Nephron (organoid): ENCODE results near the gene CLEC4G.

Experiments
- H3K27ac Mint-ChIP-seq, 3 experiments: 2 replicates each; pipeline ENCODE4 v1.8.0; 2020; ENCODE audit warnings: mixed read lengths in 3 of 3, mild to moderate bottlenecking in 2 of 3, moderate library complexity in 1 of 3
- H3K27me3 Mint-ChIP-seq: 2 replicates; pipeline ENCODE4 v1.8.0; 2021; ENCODE audit warnings: low read depth, mild to moderate bottlenecking, moderate library complexity, mixed read lengths
- H3K36me3 Mint-ChIP-seq: 2 replicates; pipeline ENCODE4 v1.8.0; 2020; ENCODE audit warnings: low read depth, mixed read lengths
- H3K4me1 Mint-ChIP-seq: 2 replicates; pipeline ENCODE4 v1.8.0; 2020; ENCODE audit warnings: mixed read lengths
- H3K4me3 Mint-ChIP-seq, 3 experiments: 2 replicates each; pipeline ENCODE4 v1.8.0; 2020; ENCODE audit warnings: mild to moderate bottlenecking in 3 of 3, mixed read lengths in 3 of 3, moderate library complexity in 2 of 3
- H3K9me3 Mint-ChIP-seq: 2 replicates; pipeline ENCODE4 v1.8.0; 2020; ENCODE audit warnings: mixed read lengths
- TF ChIP-seq, protein P1 (sequence below), 3 experiments: fragments of 200-600 bp; sonication (generic); IDR thresholded peaks; one replicate each; pipeline ENCODE4 v1.5.0; 2021; ENCODE audit warnings: antibody characterized with exemption in 3 of 3; ENCODE audit not compliant: unreplicated experiment in 3 of 3

CLEC4G gene

DNA sequence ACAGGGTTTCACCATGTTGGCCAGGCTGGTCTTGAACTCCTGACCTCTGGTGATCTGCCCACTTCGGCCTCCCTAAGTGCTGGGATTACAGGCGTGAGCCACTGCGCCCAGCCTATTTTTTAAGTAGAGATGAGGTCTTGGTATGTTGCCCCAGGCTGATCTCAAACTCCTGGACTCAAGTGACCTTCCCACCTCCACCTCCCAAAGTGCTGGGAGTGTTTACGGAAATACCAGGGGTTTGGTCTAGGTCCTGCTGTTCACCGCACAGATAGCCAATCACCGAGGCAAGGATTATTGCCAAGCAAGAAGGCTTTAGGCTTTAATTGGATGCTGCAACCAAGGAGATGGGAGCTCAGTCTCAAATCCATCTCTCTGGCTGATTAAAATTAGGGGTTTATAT, 11.6 kb downstream of the CLEC4G start:
- Mint-ChIP-seq H3K27ac (no peak overlapping the region), H3K9me3 (peaks cover 6% of the 10 kb centered on the region), H3K4me3 (no peak overlapping the region), H3K4me1 (no peaks in the 10 kb centered on the region), H3K36me3 (no peaks in the 10 kb centered on the region), H3K27me3 (peaks cover 30% of the 10 kb centered on the region)
- TF ChIP-seq, protein P1, sequence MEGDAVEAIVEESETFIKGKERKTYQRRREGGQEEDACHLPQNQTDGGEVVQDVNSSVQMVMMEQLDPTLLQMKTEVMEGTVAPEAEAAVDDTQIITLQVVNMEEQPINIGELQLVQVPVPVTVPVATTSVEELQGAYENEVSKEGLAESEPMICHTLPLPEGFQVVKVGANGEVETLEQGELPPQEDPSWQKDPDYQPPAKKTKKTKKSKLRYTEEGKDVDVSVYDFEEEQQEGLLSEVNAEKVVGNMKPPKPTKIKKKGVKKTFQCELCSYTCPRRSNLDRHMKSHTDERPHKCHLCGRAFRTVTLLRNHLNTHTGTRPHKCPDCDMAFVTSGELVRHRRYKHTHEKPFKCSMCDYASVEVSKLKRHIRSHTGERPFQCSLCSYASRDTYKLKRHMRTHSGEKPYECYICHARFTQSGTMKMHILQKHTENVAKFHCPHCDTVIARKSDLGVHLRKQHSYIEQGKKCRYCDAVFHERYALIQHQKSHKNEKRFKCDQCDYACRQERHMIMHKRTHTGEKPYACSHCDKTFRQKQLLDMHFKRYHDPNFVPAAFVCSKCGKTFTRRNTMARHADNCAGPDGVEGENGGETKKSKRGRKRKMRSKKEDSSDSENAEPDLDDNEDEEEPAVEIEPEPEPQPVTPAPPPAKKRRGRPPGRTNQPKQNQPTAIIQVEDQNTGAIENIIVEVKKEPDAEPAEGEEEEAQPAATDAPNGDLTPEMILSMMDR (IDR thresholded peaks at IDR 0.05; ENCODE audit: unreplicated experiment in 3 of 3), result no peak

DNA sequence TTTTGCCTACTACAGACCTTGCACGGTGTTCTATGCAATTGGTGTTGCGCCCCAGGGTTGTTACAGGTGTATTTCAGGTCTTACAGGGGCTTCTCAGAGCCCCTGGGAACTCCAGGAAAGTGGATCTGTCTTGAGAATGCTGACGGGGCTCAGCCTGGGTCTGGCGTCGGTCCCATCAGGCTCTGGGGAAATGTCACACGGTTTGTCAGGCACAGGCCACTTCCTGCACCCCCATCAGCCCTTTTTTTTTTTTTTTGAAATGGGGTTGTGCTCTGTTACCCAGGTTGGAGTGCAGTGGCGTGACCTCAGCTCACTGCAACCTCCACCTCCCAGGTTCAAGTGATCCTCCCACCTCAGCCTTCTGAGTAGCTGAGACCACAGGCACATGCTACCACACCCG, 13.2 kb downstream of the CLEC4G start:
- no peak overlapping the region for H3K4me3 Mint-ChIP-seq
- H3K36me3 Mint-ChIP-seq, result no peaks in the 10 kb centered on the region
- peaks cover 17% of the 10 kb centered on the region for H3K27me3 Mint-ChIP-seq
- TF ChIP-seq, protein P1 (IDR thresholded peaks at IDR 0.05; ENCODE audit: unreplicated experiment in 3 of 3), result no peak
- H3K9me3 Mint-ChIP-seq, result peaks cover 6% of the 10 kb centered on the region
- H3K27ac Mint-ChIP-seq, result no peak overlapping the region
- no peaks in the 10 kb centered on the region for H3K4me1 Mint-ChIP-seq

DNA sequence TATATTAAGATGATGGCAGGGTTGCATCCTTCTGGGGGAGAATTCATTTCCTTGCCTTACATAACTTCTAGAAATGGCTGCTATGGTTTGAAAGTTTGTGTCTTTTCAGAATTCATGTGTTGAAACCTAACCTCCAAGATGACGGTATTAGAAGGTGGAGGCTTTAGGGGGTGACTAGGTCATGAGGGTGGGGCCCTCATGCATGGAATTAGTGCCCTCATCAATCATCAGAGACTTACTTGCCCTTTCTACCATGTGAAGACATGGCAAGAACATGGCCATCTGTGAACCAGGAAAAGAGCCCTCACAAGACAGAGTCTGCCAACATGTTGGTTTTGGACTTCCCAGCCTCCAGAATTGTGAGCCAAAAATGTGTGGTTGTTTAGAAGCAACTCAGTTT, 15.1 kb downstream of the CLEC4G start:
- Mint-ChIP-seq H3K36me3 (no peaks in the 10 kb centered on the region), H3K4me1 (no peaks in the 10 kb centered on the region), H3K4me3 (no peak overlapping the region), H3K9me3 (peaks cover 6% of the 10 kb centered on the region), H3K27me3 (peaks cover 10% of the 10 kb centered on the region), H3K27ac (no peak overlapping the region)
- TF ChIP-seq, protein P1 (IDR thresholded peaks at IDR 0.05; ENCODE audit: unreplicated experiment in 3 of 3), result no peak

DNA sequence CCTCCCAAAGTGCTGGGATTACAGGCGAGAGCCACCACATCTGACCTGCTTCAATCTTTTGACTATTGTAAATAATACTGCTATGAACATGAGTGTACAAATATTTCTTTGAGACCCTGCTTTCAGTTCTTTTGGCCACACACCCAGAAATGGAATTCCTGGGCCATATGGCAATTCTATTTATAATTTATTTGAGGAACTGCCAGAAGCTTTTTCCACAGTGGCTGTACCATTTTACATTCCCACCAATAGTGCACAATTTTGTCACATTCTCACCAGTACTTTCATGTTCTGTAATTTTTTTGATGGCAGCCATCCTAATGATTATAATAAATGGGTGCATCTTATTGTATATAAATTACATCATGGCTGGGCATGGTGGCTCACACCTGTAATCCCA, 16.2 kb downstream of the CLEC4G start:
- peaks cover 10% of the 10 kb centered on the region for H3K27me3 Mint-ChIP-seq
- no peak overlapping the region for H3K4me3 Mint-ChIP-seq
- TF ChIP-seq, protein P1 (IDR thresholded peaks at IDR 0.05; ENCODE audit: unreplicated experiment in 3 of 3), result no peak
- no peaks in the 10 kb centered on the region for H3K4me1 Mint-ChIP-seq
- H3K27ac Mint-ChIP-seq, result no peak overlapping the region
- peaks cover 6% of the 10 kb centered on the region for H3K9me3 Mint-ChIP-seq
- no peaks in the 10 kb centered on the region for H3K36me3 Mint-ChIP-seq

DNA sequence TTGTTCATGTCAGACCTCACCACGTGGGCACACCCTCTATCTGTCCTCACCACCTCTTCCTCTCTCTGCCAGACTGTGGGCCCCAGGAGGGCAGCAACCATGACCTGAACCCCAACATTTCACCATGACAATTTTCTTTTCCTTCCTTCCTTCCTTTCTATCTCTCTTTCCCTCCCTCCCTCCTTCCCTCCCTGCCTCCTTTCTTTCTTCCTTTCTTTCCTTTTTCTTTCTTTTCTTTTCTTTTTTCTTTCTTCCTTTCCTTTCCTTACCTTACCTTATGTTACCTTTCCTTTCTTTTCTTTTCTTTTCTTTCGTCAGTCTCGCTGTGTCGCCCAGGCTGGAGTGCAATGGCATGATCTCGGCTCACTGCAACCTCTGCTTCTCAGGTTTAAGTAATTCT, 21.3 kb downstream of the CLEC4G start:
- no peak overlapping the region for H3K4me3 Mint-ChIP-seq
- H3K4me1 Mint-ChIP-seq, result no peaks in the 10 kb centered on the region
- no peaks in the 10 kb centered on the region for H3K9me3 Mint-ChIP-seq
- TF ChIP-seq, protein P1 (IDR thresholded peaks at IDR 0.05; ENCODE audit: unreplicated experiment in 3 of 3), result no peak
- H3K27ac Mint-ChIP-seq, result no peak overlapping the region
- H3K36me3 Mint-ChIP-seq, result no peaks in the 10 kb centered on the region
- H3K27me3 Mint-ChIP-seq, result peaks cover 6% of the 10 kb centered on the region

DNA sequence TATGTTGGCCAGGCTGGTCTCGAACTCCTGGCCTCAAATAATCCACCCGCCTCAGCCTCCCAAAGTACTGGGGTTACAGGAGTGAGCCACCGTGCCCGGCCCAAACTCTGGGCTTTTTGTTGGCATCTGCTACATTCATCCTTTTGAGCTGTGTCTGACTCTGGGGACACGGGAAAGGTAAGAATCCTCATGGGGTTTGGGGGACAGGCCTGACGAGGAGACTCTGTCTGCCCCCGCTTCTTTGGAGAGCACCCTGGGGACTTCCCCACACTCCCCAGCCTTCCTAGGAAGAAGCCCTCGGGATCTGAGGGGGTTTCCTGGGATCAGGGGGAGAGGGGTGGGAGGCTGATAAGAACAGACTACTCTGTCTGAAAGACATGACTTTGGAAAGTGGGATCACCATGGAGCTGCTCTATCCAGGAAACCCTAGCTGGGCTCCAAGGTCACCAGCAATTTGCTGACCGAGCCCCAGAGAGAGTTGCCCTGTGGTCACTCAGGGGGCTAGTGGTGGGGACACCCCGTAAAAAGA, 21.9 kb downstream of the CLEC4G start:
- Mint-ChIP-seq H3K9me3 (no peaks in the 10 kb centered on the region), H3K4me1 (no peaks in the 10 kb centered on the region), H3K27ac (no peak overlapping the region), H3K36me3 (no peaks in the 10 kb centered on the region), H3K4me3 (no peak overlapping the region), H3K27me3 (peaks cover 6% of the 10 kb centered on the region)
- TF ChIP-seq, protein P1 (IDR thresholded peaks at IDR 0.05; ENCODE audit: unreplicated experiment in 3 of 3), result no peak
